Thyroid gland (tissue), 4 donors: Measurements from ENCODE around the gene ITGAE.

Experiments
- CTCF ChIP-seq, 6 experiments: fragments of 200-600 bp in 3 of 6; fragments of 450-650 bp in 3 of 6; sonication (generic) in 3 of 6; IDR thresholded peaks; one replicate each; pipeline ENCODE4 v1.5.1; 2016 to 2019; ENCODE audit warnings: antibody characterized with exemption in 6 of 6, mild to moderate bottlenecking in 2 of 6, inconsistent platforms in 1 of 6, moderate library complexity in 1 of 6
- POLR2A ChIP-seq, 2 donors: fragments of 450-650 bp; IDR thresholded peaks; one replicate each; pipeline ENCODE4 v1.6.1; 2017; ENCODE audit warnings: antibody characterized with exemption in 2 of 2, mild to moderate bottlenecking in 2 of 2, moderate library complexity in 1 of 2

- TF ChIP-seq POLR2A (IDR thresholded peaks at IDR 0.05), result no peak
- TF ChIP-seq CTCF (IDR thresholded peaks at IDR 0.05), result no peak
These were observed 34.6 kb upstream of the ITGAE start for GRCh38 chr17:3835410-3836229.
